Measurements from ENCODE around the gene PFDN1.
A peak's percentile ranks its signal among the peaks of the same experiment; 100 is the strongest.

The PFDN1 gene

GRCh38 chr5:140240987-140241706 lies 61.8 kb downstream of the PFDN1 start:
- no peak for DNase-seq (ENCODE audit: low read depth in 2 of 2, low spot score in 1 of 2)

- DNase-seq (ENCODE audit: low read depth in 2 of 2, low spot score in 1 of 2) = peak in 1 of 2 donors; percentile 30
These were observed 62.8 kb downstream of the PFDN1 start for GRCh38 chr5:140239939-140240700.

- no peak for DNase-seq (ENCODE audit: low read depth in 2 of 2, low spot score in 1 of 2)
These were observed 63.4 kb downstream of the PFDN1 start for GRCh38 chr5:140239461-140239860.

- no peak for DNase-seq (ENCODE audit: low read depth in 2 of 2, low spot score in 1 of 2)
These were observed 64.1 kb downstream of the PFDN1 start for GRCh38 chr5:140238756-140239155.

GRCh38 chr5:140236891-140237598 lies 65.9 kb downstream of the PFDN1 start:
- DNase-seq (ENCODE audit: low read depth in 2 of 2, low spot score in 1 of 2) = no peak

- no peak for DNase-seq (ENCODE audit: low read depth in 2 of 2, low spot score in 1 of 2)
These were observed 66.9 kb downstream of the PFDN1 start for GRCh38 chr5:140235791-140236551.

GRCh38 chr5:140234377-140234989 lies 68.4 kb downstream of the PFDN1 start:
- no peak for DNase-seq (ENCODE audit: low read depth in 2 of 2, low spot score in 1 of 2)

- no peak for DNase-seq (ENCODE audit: low read depth in 2 of 2, low spot score in 1 of 2)
These were observed 70.2 kb downstream of the PFDN1 start for GRCh38 chr5:140232731-140233130.

GRCh38 chr5:140230373-140230772 lies 72.5 kb downstream of the PFDN1 start:
- DNase-seq (ENCODE audit: low read depth in 2 of 2, low spot score in 1 of 2) = no peak

- no peak for DNase-seq (ENCODE audit: low read depth in 2 of 2, low spot score in 1 of 2)
These were observed 74.5 kb downstream of the PFDN1 start for GRCh38 chr5:140228364-140228837.

- DNase-seq (ENCODE audit: low read depth in 2 of 2, low spot score in 1 of 2) = no peak
These were observed 75.9 kb downstream of the PFDN1 start for GRCh38 chr5:140227046-140227445.

- no peak for DNase-seq (ENCODE audit: low read depth in 2 of 2, low spot score in 1 of 2)
These were observed 77.5 kb downstream of the PFDN1 start for GRCh38 chr5:140225396-140225795.

GRCh38 chr5:140224658-140225057 lies 78.2 kb downstream of the PFDN1 start:
- DNase-seq (ENCODE audit: low read depth in 2 of 2, low spot score in 1 of 2) = no peak

GRCh38 chr5:140223567-140223966 lies 79.3 kb downstream of the PFDN1 start:
- DNase-seq (ENCODE audit: low read depth in 2 of 2, low spot score in 1 of 2) = no peak

GRCh38 chr5:140222416-140222815 lies 80.5 kb downstream of the PFDN1 start:
- no peak for DNase-seq (ENCODE audit: low read depth in 2 of 2, low spot score in 1 of 2)

- no peak for DNase-seq (ENCODE audit: low read depth in 2 of 2, low spot score in 1 of 2)
These were observed 81.1 kb downstream of the PFDN1 start for GRCh38 chr5:140221697-140222223.

GRCh38 chr5:140220698-140221064 lies 82.2 kb downstream of the PFDN1 start:
- DNase-seq (ENCODE audit: low read depth in 2 of 2, low spot score in 1 of 2) = no peak

GRCh38 chr5:140220032-140220697 lies 82.7 kb downstream of the PFDN1 start:
- DNase-seq (ENCODE audit: low read depth in 2 of 2, low spot score in 1 of 2) = no peak

- DNase-seq (ENCODE audit: low read depth in 2 of 2, low spot score in 1 of 2) = no peak
These were observed 83.6 kb downstream of the PFDN1 start for GRCh38 chr5:140219068-140219991.

Data from stimulated activated CD8-positive, alpha-beta memory T cell treated with anti-CD3 and anti-CD28 coated beads, Interleukin-4, amount 100 ng/mL, for 1 hour (primary cell).